ENCODE measurements around the gene ACYP2. TPM values are rescaled to one million over a fixed set of nuclear protein-coding genes. Genes with fewer than 3 reads are reported as not detected.

ACYP2 gene
- total RNA-seq, 1 experiment from 2014 or later: 10.9 TPM

- CTCF ChIA-PET: interaction anchor here (1.0 kb wide), 1 partner anchor 46 kb away, joined by 3 read pairs; no protein-coding TSS in a partner anchor
- TF ChIP-seq CTCF (IDR thresholded peaks at IDR 0.05; ENCODE audit: unreplicated experiment): no peak
- no peaks in the 10 kb centered on the region for H3K4me1 Mint-ChIP-seq (ENCODE audit: low read depth, unreplicated experiment)
- no peaks in the 10 kb centered on the region for H3K27me3 Mint-ChIP-seq (ENCODE audit: unreplicated experiment)
- H3K4me3 Mint-ChIP-seq (ENCODE audit: low read depth, unreplicated experiment): no peak overlapping the region
- intact Hi-C loops (cut with micrococcal nuclease; ENCODE audit: unreplicated experiment): no loop called here
- H3K9me3 Mint-ChIP-seq (ENCODE audit: low read depth, unreplicated experiment): no peaks in the 10 kb centered on the region
- no peak overlapping the region for H3K27ac Mint-ChIP-seq (ENCODE audit: unreplicated experiment)
- no TSS peak for BruUV-seq (replicated peaks)
- no peak for DNase-seq
- H3K36me3 Mint-ChIP-seq (ENCODE audit: insufficient read depth, unreplicated experiment): no peaks in the 10 kb centered on the region
Observed at GRCh38 chr2:54258166-54258565, 142.8 kb downstream of the ACYP2 start.

- CTCF ChIA-PET: no interaction called here
- Mint-ChIP-seq H3K4me3 (ENCODE audit: low read depth, unreplicated experiment) (no peak overlapping the region), H3K27me3 (ENCODE audit: unreplicated experiment) (no peaks in the 10 kb centered on the region), H3K36me3 (ENCODE audit: insufficient read depth, unreplicated experiment) (no peaks in the 10 kb centered on the region), H3K4me1 (ENCODE audit: low read depth, unreplicated experiment) (no peaks in the 10 kb centered on the region), H3K27ac (ENCODE audit: unreplicated experiment) (no peak overlapping the region), H3K9me3 (ENCODE audit: low read depth, unreplicated experiment) (peaks cover under 1% of the 10 kb centered on the region)
- no TSS peak for BruUV-seq (replicated peaks)
- no peak for DNase-seq
- no peak for TF ChIP-seq CTCF (IDR thresholded peaks at IDR 0.05; ENCODE audit: unreplicated experiment)
- intact Hi-C loops (cut with micrococcal nuclease; ENCODE audit: unreplicated experiment): no loop called here
Observed at GRCh38 chr2:54259413-54260240, 144.2 kb downstream of the ACYP2 start.

GRCh38 chr2:54260241-54260595 lies 144.8 kb downstream of the ACYP2 start:
- DNase-seq: no peak
- H3K4me3 Mint-ChIP-seq (ENCODE audit: low read depth, unreplicated experiment): no peak overlapping the region
- no peaks in the 10 kb centered on the region for H3K27me3 Mint-ChIP-seq (ENCODE audit: unreplicated experiment)
- no peaks in the 10 kb centered on the region for H3K36me3 Mint-ChIP-seq (ENCODE audit: insufficient read depth, unreplicated experiment)
- BruUV-seq (replicated peaks): no TSS peak
- CTCF ChIA-PET: no interaction called here
- H3K9me3 Mint-ChIP-seq (ENCODE audit: low read depth, unreplicated experiment): peaks cover 5% of the 10 kb centered on the region
- intact Hi-C loops (cut with micrococcal nuclease; ENCODE audit: unreplicated experiment): no loop called here
- no peak overlapping the region for H3K27ac Mint-ChIP-seq (ENCODE audit: unreplicated experiment)
- TF ChIP-seq CTCF (IDR thresholded peaks at IDR 0.05; ENCODE audit: unreplicated experiment): no peak
- H3K4me1 Mint-ChIP-seq (ENCODE audit: low read depth, unreplicated experiment): no peaks in the 10 kb centered on the region

GRCh38 chr2:54261537-54261936 lies 146.1 kb downstream of the ACYP2 start:
- no TSS peak for BruUV-seq (replicated peaks)
- H3K4me3 Mint-ChIP-seq (ENCODE audit: low read depth, unreplicated experiment): no peak overlapping the region
- intact Hi-C loops (cut with micrococcal nuclease; ENCODE audit: unreplicated experiment): no loop called here
- no peaks in the 10 kb centered on the region for H3K36me3 Mint-ChIP-seq (ENCODE audit: insufficient read depth, unreplicated experiment)
- TF ChIP-seq CTCF (IDR thresholded peaks at IDR 0.05; ENCODE audit: unreplicated experiment): no peak
- CTCF ChIA-PET: no interaction called here
- no peaks in the 10 kb centered on the region for H3K27me3 Mint-ChIP-seq (ENCODE audit: unreplicated experiment)
- peaks cover 5% of the 10 kb centered on the region for H3K9me3 Mint-ChIP-seq (ENCODE audit: low read depth, unreplicated experiment)
- DNase-seq: no peak
- no peaks in the 10 kb centered on the region for H3K4me1 Mint-ChIP-seq (ENCODE audit: low read depth, unreplicated experiment)
- no peak overlapping the region for H3K27ac Mint-ChIP-seq (ENCODE audit: unreplicated experiment)
